Forelimb muscle (tissue), 1 donor: ENCODE measurements around the gene LRRC8C. TPM values are rescaled to one million over a fixed set of nuclear protein-coding genes. Genes with fewer than 3 reads are reported as not detected.

Experiments used
- DNase-seq: peaks from one replicate; pipeline ENCODE4 v3.0.0-alpha.2; 2013; ENCODE audit warnings: low read depth
- polyA plus RNA-seq: library from polyadenylated mRNA; unstranded; fragments of 120-200 nt; gene quantifications from one replicate; pipeline ENCODE4 v1.2.1, GENCODE V29; 2013; ENCODE audit not compliant: insufficient read length

The LRRC8C gene
- polyA plus RNA-seq, 1 donor = 5.5 TPM

DNA sequence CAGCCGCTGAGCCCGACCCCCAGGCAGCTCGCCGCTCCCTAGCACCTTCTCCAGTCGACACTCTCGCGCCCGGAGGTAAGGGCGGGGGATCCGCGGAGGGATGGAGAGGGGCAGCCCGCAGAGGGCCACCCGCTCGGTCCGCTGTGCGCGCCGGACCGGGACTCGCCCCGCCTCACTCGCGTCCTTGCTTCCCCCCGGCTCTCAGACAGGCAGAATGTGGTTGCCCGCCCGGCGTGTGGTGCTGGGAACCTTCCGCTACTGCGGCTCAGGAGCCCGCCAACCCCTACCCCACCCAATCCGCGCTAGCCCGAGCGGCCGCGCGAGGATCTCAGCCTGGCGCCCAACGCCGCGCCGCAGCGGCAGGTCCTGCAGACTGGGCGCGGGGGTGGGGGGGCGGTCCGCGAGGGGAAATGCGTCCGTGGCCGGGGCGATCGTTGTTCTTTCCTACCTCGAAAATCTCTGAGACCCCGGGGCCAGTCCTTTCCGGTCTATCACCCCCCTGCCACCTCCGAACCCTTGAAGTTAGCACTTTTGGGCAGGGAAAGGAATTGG is 404 bp downstream of the LRRC8C start:
- DNase-seq = no peak

DNA sequence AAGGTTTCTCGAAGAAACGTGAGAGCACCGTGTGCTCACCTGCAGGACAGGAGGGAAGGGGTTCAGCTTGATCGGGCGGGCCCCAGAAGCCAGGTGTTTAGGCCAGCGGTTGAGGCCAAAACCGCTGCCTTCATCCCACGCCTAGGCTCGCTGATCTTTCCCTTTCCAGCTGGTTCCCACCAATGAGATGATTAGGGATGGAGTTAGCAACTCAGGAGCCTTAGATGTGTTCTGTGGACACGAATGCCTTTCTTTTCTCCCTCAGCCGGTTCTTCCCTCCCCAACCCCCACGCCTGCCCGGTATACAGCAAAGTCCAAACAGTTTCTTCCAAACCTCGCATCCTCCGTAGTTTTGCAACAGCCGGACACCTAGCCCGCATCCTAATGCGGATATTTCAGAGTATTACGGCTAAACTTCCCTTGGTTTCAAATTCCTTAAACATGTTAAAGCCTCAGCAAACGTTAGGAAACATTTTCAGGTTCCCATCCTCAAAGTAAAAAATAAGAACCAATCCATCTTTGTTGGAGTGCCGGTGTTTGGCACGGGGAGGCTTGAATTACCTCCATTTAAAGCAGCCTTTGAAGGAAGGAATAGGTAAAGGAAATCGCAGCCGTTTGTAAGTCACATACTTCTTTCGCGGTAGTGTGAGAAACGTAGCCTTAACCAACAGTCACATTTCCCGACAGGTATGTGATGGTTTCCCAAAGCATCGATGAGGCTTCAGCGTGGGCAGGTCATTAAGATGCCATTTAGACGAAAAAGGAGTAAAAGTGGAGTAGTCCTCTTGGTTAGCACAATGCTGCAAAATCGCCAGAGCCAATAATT is 1.1 kb downstream of the LRRC8C start:
- no peak for DNase-seq

- no peak for DNase-seq
These were observed 3.2 kb downstream of the LRRC8C start for GRCh38 chr1:89635825-89636815.

- DNase-seq = no peak
These were observed 4.6 kb downstream of the LRRC8C start for GRCh38 chr1:89637496-89637895.

DNA sequence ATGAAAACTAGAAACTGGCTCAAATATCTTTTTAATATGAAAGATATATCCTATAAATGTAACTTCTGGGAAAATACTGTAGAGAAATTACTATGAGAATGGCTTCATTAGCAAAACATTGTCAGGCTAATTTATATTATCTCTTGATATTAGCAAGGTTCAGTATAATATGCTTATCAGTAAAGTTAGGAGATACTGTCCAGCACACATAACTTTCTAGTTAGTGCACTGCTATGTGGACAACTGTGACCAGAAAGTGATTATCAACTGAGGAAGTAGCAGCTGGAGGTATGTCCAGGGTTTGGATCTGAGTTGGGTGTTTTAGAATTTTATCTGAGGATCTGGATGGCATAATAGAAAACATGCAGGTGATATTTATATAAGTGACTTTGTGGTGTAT is 7.5 kb downstream of the LRRC8C start:
- DNase-seq = no peak

- DNase-seq = no peak
These were observed 8.9 kb downstream of the LRRC8C start for GRCh38 chr1:89641781-89642180.

DNA sequence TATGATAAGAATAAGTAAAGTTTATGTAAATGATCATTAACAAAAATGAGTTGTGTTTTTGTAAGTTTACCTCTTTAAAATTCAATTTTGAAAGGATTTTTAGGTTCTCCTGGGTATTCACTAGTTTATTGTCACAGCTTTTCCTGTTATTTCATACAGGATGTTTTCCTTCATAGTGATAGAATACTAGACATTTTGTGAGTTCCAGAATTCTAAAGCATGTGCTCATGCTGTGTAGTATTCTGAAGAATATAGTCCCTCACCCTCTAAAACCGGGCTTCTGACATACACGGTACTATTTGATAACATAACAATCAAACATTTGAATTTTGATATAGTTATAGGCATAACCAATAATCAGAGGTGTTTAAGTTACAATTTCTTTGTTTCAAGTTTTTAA is 10.7 kb downstream of the LRRC8C start:
- DNase-seq = no peak

- no peak for DNase-seq
These were observed 11.3 kb downstream of the LRRC8C start for GRCh38 chr1:89644119-89644814.

DNA sequence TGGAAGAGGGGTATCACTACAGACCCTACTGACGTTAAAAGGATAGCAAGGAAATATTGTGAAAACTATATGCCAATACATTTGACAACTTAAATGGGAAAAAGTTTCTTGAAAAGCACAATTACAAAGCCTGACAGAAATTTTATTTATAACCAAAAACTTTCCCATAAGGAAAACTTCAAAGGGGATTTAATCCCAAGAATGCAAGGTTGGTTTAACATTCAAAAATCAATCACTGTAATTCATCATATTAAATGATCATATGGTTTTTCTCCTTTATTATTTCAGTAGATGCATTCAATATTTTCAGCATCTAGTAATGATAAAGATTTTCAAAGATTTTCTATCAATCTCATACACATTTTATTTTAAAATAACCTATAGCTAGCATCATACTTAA is 13.3 kb downstream of the LRRC8C start:
- no peak for DNase-seq

DNA sequence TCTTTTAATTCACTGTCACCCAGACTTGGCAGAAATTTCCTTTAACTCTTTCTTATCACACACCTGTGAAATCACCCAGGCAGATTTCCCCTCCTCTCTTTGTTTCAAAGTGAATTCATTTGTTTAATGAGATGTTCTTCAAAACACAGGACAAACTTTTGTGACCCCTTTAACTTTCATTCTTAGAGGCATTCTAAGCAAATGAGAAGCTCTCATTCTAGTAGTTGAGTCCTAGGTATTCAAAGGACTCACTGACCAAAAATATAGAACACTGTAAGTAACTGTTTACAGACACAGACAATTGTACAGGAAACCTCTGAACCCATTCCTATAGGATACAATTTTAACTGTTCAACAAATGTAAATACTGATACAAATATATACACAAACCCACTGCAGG is 16.9 kb downstream of the LRRC8C start:
- no peak for DNase-seq

DNA sequence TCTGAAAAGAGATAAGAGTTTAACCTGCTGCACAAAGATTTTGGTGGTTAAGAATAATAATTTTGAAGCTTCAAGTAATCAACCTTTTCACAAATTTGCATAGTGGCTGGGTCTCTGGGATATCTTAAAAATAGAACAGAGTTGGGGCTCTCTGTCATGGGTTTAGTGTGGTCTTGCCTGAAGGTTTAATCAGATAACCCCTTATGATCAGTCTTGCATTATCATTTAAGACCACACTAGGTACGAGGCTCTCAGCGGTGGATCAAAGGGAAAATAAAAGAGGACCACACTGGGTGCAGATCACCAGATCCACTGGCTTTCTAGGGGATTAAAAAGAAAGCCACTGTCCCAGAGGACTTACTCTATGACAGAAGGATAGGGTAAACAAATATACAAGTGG is 19.5 kb downstream of the LRRC8C start:
- no peak for DNase-seq

GRCh38 chr1:89657886-89658285 is 25.0 kb downstream of the LRRC8C start:
- DNase-seq = no peak

DNA sequence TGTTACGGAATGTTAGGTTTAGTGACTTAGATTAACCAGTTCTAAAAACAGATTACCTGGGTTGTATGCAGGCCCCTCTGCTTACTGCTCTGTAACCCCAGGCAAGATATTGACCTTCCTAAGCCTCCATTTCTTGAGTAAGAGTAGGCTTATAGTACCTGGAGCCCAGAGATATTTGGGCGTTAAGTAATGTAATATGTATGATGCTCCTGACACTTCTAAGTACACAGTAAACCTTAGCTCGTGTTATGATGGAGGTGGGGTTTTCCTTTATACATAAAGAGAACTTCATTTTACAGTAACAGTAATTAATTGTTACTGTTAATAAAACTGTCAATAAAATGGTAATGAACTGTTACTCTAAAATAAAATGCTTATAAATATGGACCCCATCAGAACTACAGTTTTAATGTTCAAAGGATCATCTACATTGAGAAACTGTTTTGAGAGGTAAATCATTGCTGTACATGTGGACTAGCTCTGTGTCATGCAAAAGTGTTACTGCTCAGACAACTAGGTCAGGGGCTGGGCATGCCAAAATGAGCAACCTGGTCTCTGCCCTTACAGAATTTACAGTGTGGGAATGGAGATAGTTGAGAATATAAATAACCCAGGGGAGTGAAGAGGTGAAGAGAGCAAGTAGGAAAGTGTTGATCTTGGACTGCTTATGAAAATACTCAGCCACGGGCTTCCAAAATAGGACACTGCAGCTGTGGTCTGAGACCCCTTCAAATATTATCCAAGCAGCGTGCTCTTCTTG is 26.6 kb downstream of the LRRC8C start:
- no peak for DNase-seq

DNA sequence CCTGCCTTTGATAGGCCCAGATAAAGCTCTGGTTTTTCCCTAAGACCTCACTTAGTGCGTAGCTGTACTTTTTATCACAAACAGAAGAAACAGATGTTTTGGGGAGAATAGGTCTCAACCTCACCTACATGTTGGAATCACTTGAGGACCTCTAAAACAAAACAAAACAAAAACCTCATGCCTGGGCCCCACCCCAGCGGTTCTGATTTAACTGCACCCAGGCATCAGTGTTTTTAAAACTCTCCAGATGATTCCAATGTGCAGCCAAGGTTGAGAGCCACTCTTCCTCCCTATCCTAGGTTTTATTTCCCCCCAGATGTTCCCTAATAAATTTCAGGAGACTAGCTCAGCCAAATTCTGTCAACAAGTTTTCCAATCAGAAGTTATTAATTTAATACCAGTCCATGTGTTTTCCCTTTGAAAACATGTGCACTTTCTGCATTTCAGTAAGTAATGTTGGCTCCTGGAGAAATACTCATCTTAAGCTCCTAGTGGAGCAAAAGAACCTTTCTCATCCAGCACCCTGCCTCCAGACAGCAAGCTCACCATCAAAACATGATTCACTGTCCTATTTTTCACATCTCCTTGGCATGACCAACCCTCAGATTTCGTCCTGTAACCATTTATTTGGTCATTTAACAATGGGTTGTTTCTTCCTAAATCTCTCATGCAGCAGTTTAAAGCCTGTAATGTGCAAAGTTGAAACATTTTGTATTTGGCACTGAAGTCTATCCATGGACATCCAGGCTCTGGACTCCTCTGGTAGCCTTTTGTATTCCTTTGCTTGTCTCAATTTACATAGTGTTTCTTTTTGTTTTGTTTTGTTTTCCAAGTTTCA is 27.5 kb downstream of the LRRC8C start:
- DNase-seq = peak; percentile 61

- DNase-seq = no peak
These were observed 33.0 kb downstream of the LRRC8C start for GRCh38 chr1:89665941-89666340.

DNA sequence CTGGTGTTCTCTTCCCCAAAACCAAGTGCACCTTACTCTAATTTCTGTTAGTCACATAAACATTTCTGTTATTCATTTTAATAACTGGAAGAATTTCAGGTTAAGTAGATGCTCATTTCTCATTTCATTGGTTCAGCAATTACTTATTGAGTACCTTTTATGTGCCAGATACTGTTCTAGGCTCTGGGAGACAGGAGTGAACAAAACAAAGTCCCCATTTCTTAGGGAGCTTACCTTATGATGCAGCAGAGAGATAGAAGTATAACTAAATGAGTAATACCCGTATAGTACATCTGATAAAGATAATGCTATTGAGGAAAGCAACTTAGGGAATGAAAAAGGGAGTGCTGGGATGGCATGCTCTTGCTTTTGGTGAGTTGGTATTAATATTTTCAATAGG is 33.7 kb downstream of the LRRC8C start:
- DNase-seq = no peak

- DNase-seq = no peak
These were observed 34.8 kb downstream of the LRRC8C start for GRCh38 chr1:89667691-89668090.

DNA sequence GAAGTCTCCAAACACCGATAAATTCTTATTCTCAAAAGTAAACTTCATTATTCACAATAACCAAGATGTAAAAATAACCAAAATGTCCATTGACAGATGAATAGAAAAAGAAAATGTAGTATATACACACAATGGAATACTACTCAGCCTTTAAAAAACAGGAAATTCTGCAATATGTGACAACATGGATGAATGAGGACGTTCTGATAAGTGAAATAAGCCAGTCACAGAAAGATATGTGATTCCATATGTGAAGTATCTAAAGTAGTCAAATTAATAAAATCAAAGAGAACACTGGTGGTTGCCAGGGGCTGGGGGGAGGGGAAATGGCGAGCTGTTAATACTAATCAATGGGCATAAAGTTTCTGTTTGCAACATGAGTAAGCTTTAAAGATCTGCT is 36.0 kb downstream of the LRRC8C start:
- DNase-seq = no peak

GRCh38 chr1:89669441-89669840 is 36.5 kb downstream of the LRRC8C start:
- no peak for DNase-seq

DNA sequence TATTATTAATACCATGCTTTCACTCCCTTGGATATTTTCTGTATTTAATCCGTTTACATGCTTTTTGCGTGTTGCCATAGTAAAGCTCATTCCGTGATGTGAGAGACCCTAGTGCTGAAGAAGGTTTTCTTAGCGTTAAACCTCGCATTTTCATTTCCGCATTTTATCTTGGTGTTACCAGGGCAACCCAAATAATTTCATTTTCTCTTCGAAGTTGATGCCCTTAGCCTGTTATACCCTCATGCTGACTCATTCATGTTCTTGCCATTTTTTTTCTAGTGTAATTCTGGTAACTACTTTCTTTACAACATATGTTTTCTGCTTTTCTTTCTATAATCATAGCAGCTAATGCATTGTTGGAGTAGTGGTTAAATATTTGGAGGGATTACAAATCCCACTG is 37.2 kb downstream of the LRRC8C start:
- no peak for DNase-seq
